T-cell (primary cell): ENCODE measurements around the gene GNE. TPM values are rescaled to one million over a fixed set of nuclear protein-coding genes. Genes with fewer than 3 reads are reported as not detected.
"Not testable (repeated sequence)": the region's sequence is repeated elsewhere in the genome, so short reads cannot be mapped to it uniquely, and the experiment has no call there.

ENCODE experiments used
- ATAC-seq, 4 experiments: fragments of 200-7000 bp in 3 of 4; fragments of 150-1000 bp in 1 of 4; cut with Tn5 transposase; replicated peaks in 1 of 4; 1 replicate in 3 of 4; 2 replicates in 1 of 4; pipeline ENCODE4 v1.10.0; 2021; ENCODE audit warnings: moderate library complexity in 3 of 4, mild to moderate bottlenecking in 2 of 4, moderate number of reproducible peaks in 1 of 4
- CTCF ChIA-PET, 2 donors: fragments of 300-600 bp; sonication (Branson Sonifier 250); formaldehyde crosslinking; loops; one replicate each; lab custom pipeline; 2022; ENCODE audit warnings: antibody characterized with exemption in 2 of 2; lab: Charles Lee
- POLR2A ChIA-PET, 2 donors: fragments of 300-600 bp; sonication (Branson Sonifier 250); formaldehyde crosslinking; loops; one replicate each; lab custom pipeline; 2022; ENCODE audit warnings: antibody characterized with exemption in 2 of 2; lab: Charles Lee
- DNase-seq, 35 experiments: peaks; one replicate each; pipeline versions ENCODE4 v3.0.0 to v3.0.0-alpha.2; 2013 to 2023
- H3K27ac ChIP-seq: one replicate; pipeline ENCODE4 v1.5.1; 2013; ENCODE audit warnings: low read length
- H3K27me3 ChIP-seq, 2 experiments: replicated peaks in 1 of 2; 1 replicate in 1 of 2; 2 replicates in 1 of 2; pipeline versions ENCODE4 v1.6.1 to v1.7.0; 2013; ENCODE audit warnings: low read length in 1 of 2, mixed read lengths in 1 of 2; ENCODE audit not compliant: control insufficient read depth in 2 of 2, insufficient read depth in 2 of 2; ENCODE audit errors: extremely low read depth in 1 of 2
- H3K36me3 ChIP-seq, 2 donors: 1 replicate in 1 of 2; 2 replicates in 1 of 2; pipeline versions ENCODE4 v1.6.1 to v1.7.0; 2013; ENCODE audit warnings: low read length in 1 of 2; ENCODE audit not compliant: control insufficient read depth in 2 of 2, insufficient read depth in 1 of 2; ENCODE audit errors: extremely low read depth in 1 of 2
- H3K4me1 ChIP-seq, 2 experiments: 1 replicate in 1 of 2; 2 replicates in 1 of 2; pipeline versions ENCODE4 v1.6.1 to v1.7.0; 2013; ENCODE audit warnings: low read length in 2 of 2, mixed read lengths in 1 of 2; ENCODE audit not compliant: insufficient read depth in 2 of 2, control insufficient read depth in 1 of 2; ENCODE audit errors: extremely low read depth in 1 of 2
- H3K4me3 ChIP-seq, 2 donors: 1 replicate in 1 of 2; 2 replicates in 1 of 2; pipeline versions ENCODE4 v1.5.1 to v1.7.0; 2013; ENCODE audit warnings: mild to moderate bottlenecking in 2 of 2, low read length in 1 of 2, moderate library complexity in 1 of 2; ENCODE audit not compliant: control insufficient read depth in 1 of 2; ENCODE audit errors: extremely low read depth in 1 of 2
- H3K9me3 ChIP-seq: 2 replicates; pipeline ENCODE4 v1.7.0; 2013
- H3K27ac Mint-ChIP-seq, 2 donors: one replicate each; pipeline ENCODE4 v1.8.0; 2020 to 2021; ENCODE audit warnings: mild to moderate bottlenecking in 2 of 2, mixed read lengths in 2 of 2
- H3K27me3 Mint-ChIP-seq, 2 donors: one replicate each; pipeline ENCODE4 v1.8.0; 2021 to 2022; ENCODE audit warnings: mixed read lengths in 2 of 2
- H3K36me3 Mint-ChIP-seq: one replicate; pipeline ENCODE4 v1.8.0; 2021; ENCODE audit warnings: mixed read lengths
- H3K4me1 Mint-ChIP-seq, 3 donors: one replicate each; pipeline ENCODE4 v1.8.0; 2020 to 2022; ENCODE audit warnings: mixed read lengths in 3 of 3, mild to moderate bottlenecking in 1 of 3
- H3K4me3 Mint-ChIP-seq, 3 donors: one replicate each; pipeline ENCODE4 v1.8.0; 2020 to 2022; ENCODE audit warnings: mild to moderate bottlenecking in 3 of 3, mixed read lengths in 3 of 3, moderate library complexity in 3 of 3
- H3K9me3 Mint-ChIP-seq, 3 donors: one replicate each; pipeline ENCODE4 v1.8.0; 2020 to 2022; ENCODE audit warnings: mixed read lengths in 3 of 3
- WGBS: methylation state at CpG from one replicate; pipeline ENCODE4 v1.1.5; 2013; ENCODE audit warnings: missing lambda C conversion rate; ENCODE audit not compliant: insufficient coverage; 5-methylcytosine and 5-hydroxymethylcytosine counted together
- total RNA-seq, 35 experiments: library from RNA in 6 of 35; stranded (reverse) in 6 of 35; fragments of 120-200 nt in 1 of 35; gene quantifications; one replicate each; pipeline versions ENCODE4 v1.2.1 to v1.2.4 and lab custom pipeline; 2013 to 2026

The GNE gene, protein sequence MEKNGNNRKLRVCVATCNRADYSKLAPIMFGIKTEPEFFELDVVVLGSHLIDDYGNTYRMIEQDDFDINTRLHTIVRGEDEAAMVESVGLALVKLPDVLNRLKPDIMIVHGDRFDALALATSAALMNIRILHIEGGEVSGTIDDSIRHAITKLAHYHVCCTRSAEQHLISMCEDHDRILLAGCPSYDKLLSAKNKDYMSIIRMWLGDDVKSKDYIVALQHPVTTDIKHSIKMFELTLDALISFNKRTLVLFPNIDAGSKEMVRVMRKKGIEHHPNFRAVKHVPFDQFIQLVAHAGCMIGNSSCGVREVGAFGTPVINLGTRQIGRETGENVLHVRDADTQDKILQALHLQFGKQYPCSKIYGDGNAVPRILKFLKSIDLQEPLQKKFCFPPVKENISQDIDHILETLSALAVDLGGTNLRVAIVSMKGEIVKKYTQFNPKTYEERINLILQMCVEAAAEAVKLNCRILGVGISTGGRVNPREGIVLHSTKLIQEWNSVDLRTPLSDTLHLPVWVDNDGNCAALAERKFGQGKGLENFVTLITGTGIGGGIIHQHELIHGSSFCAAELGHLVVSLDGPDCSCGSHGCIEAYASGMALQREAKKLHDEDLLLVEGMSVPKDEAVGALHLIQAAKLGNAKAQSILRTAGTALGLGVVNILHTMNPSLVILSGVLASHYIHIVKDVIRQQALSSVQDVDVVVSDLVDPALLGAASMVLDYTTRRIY
- total RNA-seq (10 to 100 TPM; 12.3 to 17.0 (median 14.9) TPM), total RNA-seq (lab: John Stamatoyannopoulos, UW) (27.5 to 65.0 (median 44.3) reads per million in 29 experiments)
- total RNA-seq (2013): 16.3 TPM

DNA sequence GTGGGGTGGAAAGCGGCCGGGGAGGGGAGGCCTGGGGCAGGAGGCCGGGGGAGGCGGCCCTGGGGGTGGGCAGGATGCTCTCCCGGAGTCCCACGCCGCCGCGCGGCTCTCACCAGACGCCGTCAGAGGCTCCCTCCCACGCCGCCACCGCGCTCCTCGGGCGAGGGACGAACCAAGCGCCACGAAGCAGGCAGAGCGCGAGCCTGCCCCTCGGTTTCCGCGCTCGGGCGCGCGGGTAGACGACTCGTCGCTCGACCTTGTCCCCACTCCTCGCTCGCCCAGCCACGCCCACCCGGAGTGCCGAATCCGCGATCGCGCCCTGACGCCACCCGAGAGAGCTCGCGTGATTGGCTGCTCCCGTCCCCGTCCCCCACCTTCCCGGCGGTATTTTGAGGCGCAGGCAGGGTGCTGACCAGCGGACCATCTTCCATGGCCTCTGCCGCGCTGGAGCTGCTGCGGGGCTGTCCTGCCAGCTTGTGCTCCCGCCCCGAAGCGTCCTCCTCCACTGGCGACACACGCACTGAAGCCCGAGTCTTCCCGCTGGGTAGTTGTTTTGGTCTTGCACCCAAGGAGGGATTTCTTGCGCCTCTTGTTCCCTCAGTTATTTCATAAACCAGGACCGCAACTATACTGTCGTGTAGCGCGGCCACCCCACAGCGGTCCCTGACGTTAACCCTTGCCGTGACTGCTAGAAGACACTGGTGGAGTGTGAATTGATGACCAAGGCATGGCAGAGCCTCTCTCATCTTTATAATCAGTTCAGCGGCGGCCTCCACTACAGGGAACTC lies at the start of gene GNE:
TSS of gene GNE (minus strand) at position 241 of the 788 bp plus-strand sequence. CDS start 9,093 bp downstream, outside the sequence.
- under 1% methylated on average over 68 of the region's 73 CpGs for WGBS
- H3K4me3 ChIP-seq: peak within 1 kb of the TSS; percentile 74 to 79
- Mint-ChIP-seq H3K27me3 (no peaks in the 10 kb centered on the region), H3K4me3 (peak within 1 kb of the TSS; percentile 91 to 97 (median 96)), H3K4me1 (peaks cover 8 to 20% (median 16%) of the 10 kb centered on the region in 3 donors), H3K36me3 (no peaks in the 10 kb centered on the region), H3K9me3 (no peaks in the 10 kb centered on the region), H3K27ac (peak within 1 kb of the TSS; percentile 94 to 95)
- peaks cover 2 to 18% of the 10 kb centered on the region in 2 experiments for H3K4me1 ChIP-seq
- H3K36me3 ChIP-seq: peaks cover 0 to 4% of the 10 kb centered on the region in 2 donors
- no peaks in the 10 kb centered on the region for H3K27me3 ChIP-seq
- peak within 1 kb of the TSS; percentile 75 for H3K27ac ChIP-seq
- POLR2A ChIA-PET: interaction anchor here (0.6 to 0.7 kb wide), 2 partner anchors 8 to 47 kb away, joined by 4 to 5 read pairs; no protein-coding TSS in a partner anchor
- CTCF ChIA-PET: interaction anchor here (0.6 to 2.4 kb wide), 4 partner anchors 47 to 131 kb away, joined by 3 to 11 read pairs (median 6); partner anchors contain the start of gene CLTA (in 1 of the 2)
- ATAC-seq: peak; percentile 87 to 93 (median 92)
- no peaks in the 10 kb centered on the region for H3K9me3 ChIP-seq
- DNase-seq: peak; percentile 93 to 99 (median 97)

DNA sequence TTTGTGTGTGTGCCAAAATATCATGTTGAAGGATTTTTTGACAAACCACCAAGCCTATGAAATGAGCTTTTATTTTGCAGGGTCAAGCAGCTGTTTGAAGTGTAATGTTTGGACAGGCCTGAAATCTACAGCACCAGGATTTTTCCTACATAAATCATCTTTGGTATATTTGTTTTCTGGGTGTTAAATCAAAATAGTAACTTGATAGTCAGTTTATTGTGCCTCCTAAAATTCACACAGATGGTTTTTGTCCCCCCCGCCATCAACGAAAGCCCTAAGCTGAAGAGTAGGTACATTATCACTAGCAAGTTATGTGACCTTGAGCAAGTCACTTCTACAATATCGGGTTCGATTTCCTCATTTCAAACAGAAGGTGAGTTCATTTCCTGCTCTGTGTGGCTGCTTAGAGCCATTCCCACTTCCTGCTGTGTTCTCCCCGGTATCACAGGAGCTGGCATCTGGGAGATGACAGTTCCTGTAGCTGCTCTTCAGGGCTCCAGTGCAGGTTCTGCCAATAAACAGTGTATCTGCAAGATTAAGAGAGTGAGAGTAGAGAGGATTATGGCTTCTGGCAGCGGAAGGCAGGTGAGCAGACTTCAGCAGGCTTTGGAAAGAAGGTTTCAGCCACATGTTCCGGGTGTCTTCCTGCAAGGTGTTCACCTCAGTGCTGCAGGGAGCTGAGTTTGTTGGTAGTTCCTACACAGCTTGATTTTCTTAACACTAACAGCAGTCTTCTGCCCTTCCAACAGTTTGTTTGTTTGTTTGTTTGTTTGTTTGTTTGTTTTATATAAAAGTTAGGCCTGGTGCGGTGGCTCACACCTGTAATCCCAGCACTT lies 48.4 kb upstream of the GNE start:
- WGBS: 3% methylated on average over 3 of the region's 8 CpGs
- H3K4me3 Mint-ChIP-seq: peak overlapping the region in 1 of 3 donors; percentile 39

DNA sequence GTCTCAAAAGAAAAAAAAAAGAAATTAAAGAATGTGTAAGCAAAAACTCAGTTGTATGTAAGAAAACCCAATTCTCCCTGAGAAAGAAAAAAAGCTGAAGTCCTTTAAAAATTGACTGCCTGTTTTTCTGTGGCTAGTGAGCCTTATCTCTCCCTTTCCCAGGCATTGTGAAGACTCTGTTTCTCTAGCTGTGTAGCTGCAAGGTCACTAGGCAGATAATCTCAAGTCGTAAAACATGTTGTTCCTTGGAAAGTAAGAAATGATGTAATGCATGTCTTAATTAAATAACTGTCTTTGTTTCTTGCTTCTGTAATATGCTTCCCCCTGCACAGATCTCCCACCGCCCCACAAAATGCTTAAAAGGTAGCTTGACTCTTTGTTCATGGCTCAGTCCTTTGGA lies 46.1 kb upstream of the GNE start:
- CTCF ChIA-PET, H3K4me3 Mint-ChIP-seq: not testable (repeated sequence)

More for the DNA sequence above, 48.4 kb upstream of the GNE start:
- peak in 2 of 4 experiments; percentile 33 to 37 for ATAC-seq
- no peak for DNase-seq
- H3K27ac Mint-ChIP-seq: peak overlapping the region; percentile 53 to 78
- no peaks in the 10 kb centered on the region for H3K36me3 Mint-ChIP-seq
- no peaks in the 10 kb centered on the region for H3K27me3 ChIP-seq
- ChIA-PET POLR2A (no interaction called here), CTCF (interaction anchor here in 1 of 2 donors (0.7 kb wide), 1 partner anchor 53 kb away, joined by 3 read pairs; no protein-coding TSS in a partner anchor)
- H3K4me3 ChIP-seq: no peak overlapping the region
- no peaks in the 10 kb centered on the region for H3K27me3 Mint-ChIP-seq
- H3K4me1 Mint-ChIP-seq: peaks cover 8 to 15% (median 11%) of the 10 kb centered on the region in 3 donors
- no peak overlapping the region for H3K27ac ChIP-seq
- H3K4me1 ChIP-seq: peaks cover 5 to 6% of the 10 kb centered on the region in 2 experiments
- H3K36me3 ChIP-seq: no peaks in the 10 kb centered on the region
- H3K9me3 ChIP-seq: no peaks in the 10 kb centered on the region
- no peaks in the 10 kb centered on the region for H3K9me3 Mint-ChIP-seq

DNA sequence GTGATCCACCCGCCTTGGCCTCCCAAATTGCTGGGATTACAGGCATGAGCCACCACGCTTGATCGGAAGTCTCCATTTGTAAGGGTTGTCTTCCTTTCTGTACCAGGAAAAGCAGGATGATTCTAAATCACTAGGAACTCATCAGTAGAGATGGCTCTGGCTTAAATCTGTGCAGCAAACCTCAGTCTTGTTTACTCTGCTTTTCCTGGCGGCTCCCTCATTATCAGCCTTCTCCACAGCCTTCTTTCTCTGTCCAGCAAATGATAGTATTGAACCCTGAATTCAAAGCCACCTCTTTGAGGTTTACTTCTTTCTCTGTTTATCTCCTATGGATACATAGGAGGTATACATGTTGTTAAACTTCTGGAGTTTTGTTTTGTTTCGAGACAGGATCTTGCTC lies 43.0 kb upstream of the GNE start:
- H3K27me3 ChIP-seq: no peaks in the 10 kb centered on the region
- no peak overlapping the region for H3K27ac ChIP-seq
- H3K4me1 Mint-ChIP-seq: peaks cover 0 to 3% (median 3%) of the 10 kb centered on the region in 3 donors
- ChIA-PET POLR2A (no interaction called here), CTCF (interaction anchor here in 1 of 2 donors (0.6 to 1.0 kb wide), 2 partner anchors 22 to 36 kb away, joined by 4 to 9 read pairs; no protein-coding TSS in a partner anchor)
- H3K4me1 ChIP-seq: peaks cover under 1 to 2% of the 10 kb centered on the region in 2 experiments
- no peaks in the 10 kb centered on the region for H3K36me3 Mint-ChIP-seq
- H3K4me3 Mint-ChIP-seq: no peak overlapping the region
- no peaks in the 10 kb centered on the region for H3K9me3 Mint-ChIP-seq
- DNase-seq (no peak), ATAC-seq (no peak)
- no peak overlapping the region for H3K27ac Mint-ChIP-seq
- WGBS: 87% methylated on average over 3 of the region's 5 CpGs
- no peaks in the 10 kb centered on the region for H3K27me3 Mint-ChIP-seq
- H3K9me3 ChIP-seq: no peaks in the 10 kb centered on the region
- no peaks in the 10 kb centered on the region for H3K36me3 ChIP-seq
- H3K4me3 ChIP-seq: no peak overlapping the region

More for the DNA sequence above, 46.1 kb upstream of the GNE start:
- ATAC-seq, H3K4me3 ChIP-seq, POLR2A ChIA-PET, H3K9me3 Mint-ChIP-seq, H3K27me3 ChIP-seq, DNase-seq, H3K36me3 ChIP-seq, H3K27ac Mint-ChIP-seq, H3K27me3 Mint-ChIP-seq, H3K9me3 ChIP-seq, H3K36me3 Mint-ChIP-seq, H3K27ac ChIP-seq, H3K4me1 ChIP-seq: not testable (repeated sequence)
- H3K4me1 Mint-ChIP-seq: peaks cover 8 to 15% (median 11%) of the 10 kb centered on the region in 3 donors
- no CpG with 5 or more reads among the region's 2 CpGs for WGBS

DNA sequence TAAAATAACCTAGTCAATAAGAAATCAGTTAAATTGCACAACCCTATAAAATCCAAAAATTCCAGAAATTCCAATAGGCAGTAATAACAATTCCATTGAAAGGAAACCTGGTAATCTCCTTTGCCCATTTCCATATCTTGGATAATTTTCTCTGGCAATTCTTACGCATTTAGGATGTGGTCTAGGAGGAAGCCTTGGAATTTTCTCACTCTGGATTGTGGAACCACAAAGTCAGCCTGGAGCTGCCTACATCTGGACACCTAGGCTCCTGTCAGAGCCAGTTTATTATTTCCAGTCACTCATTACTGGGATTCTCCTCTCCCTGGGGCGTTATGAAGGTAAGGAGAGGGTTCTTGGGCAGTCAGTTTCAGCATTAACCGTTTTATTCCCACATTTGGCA lies 40.3 kb upstream of the GNE start:
- no peak for ATAC-seq
- ChIA-PET POLR2A (no interaction called here), CTCF (no interaction called here)
- H3K27ac Mint-ChIP-seq: no peak overlapping the region
- H3K27ac ChIP-seq: no peak overlapping the region
- H3K36me3 Mint-ChIP-seq: no peaks in the 10 kb centered on the region
- no peaks in the 10 kb centered on the region for H3K4me1 Mint-ChIP-seq
- H3K36me3 ChIP-seq: no peaks in the 10 kb centered on the region
- H3K27me3 ChIP-seq: no peaks in the 10 kb centered on the region
- no peaks in the 10 kb centered on the region for H3K4me1 ChIP-seq
- no peaks in the 10 kb centered on the region for H3K9me3 ChIP-seq
- 100% methylated on average over 1 of the region's 3 CpGs for WGBS
- no peaks in the 10 kb centered on the region for H3K27me3 Mint-ChIP-seq
- DNase-seq: no peak
- no peak overlapping the region for H3K4me3 ChIP-seq
- H3K9me3 Mint-ChIP-seq: no peaks in the 10 kb centered on the region
- no peak overlapping the region for H3K4me3 Mint-ChIP-seq
